Left renal cortex interstitium (tissue), 4 donors: Measurements from ENCODE around the gene BIRC2. TPM values are rescaled to one million over a fixed set of nuclear protein-coding genes. Genes with fewer than 3 reads are reported as not detected.

Experiments used
- DNase-seq, 4 donors: peaks; one replicate each; pipeline ENCODE4 v3.0.0-alpha.2; 2013; ENCODE audit warnings: low read depth in 4 of 4, low spot score in 2 of 4, missing footprints in 1 of 4
- polyA plus RNA-seq, 4 donors: library from polyadenylated mRNA; unstranded; fragments of 120-200 nt; gene quantifications; one replicate each; pipeline ENCODE4 v1.2.1, GENCODE V29; 2013; ENCODE audit not compliant: insufficient read length in 4 of 4

BIRC2 gene
- polyA plus RNA-seq, 4 donors = 67.8 to 96.4 (median 82.8) TPM

DNA sequence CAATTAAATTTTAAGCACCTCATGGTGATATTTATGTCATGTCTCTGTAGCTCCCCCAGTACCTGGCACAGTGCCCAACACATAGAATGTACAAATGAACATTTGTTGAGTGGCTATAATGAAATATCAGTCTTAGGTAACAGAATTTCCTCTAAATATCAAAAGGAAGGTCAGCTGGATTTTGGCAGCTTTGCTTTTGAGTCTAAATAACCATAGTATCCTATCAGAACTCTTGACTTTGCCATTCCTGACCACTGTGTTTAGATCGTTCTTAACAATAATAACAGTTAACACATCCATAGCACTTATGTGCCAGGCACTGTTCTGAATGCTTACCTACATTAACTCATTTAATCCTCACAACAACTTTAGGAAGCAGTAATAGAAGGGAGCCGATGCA is 79.0 kb downstream of the BIRC2 start:
- DNase-seq = no peak

DNA sequence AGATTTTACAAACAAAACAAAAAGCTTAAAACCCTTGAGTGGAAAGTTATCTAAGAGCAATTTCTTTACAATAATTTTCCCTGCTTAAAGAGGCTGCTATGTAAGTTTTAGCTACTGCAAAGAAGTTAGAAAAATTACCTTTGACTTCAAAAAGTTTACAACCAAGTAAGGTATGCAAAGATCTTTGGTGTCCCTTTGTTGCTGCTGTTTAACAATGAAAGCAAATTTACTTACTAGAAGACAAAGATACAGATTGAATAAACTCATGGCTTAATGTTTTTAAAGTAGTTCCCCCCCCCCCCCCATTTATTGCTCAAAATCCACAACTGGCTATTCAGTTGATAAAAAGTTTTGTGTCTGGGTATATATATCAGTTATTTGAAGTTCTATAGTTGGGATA is 79.6 kb downstream of the BIRC2 start:
- DNase-seq = no peak

DNA sequence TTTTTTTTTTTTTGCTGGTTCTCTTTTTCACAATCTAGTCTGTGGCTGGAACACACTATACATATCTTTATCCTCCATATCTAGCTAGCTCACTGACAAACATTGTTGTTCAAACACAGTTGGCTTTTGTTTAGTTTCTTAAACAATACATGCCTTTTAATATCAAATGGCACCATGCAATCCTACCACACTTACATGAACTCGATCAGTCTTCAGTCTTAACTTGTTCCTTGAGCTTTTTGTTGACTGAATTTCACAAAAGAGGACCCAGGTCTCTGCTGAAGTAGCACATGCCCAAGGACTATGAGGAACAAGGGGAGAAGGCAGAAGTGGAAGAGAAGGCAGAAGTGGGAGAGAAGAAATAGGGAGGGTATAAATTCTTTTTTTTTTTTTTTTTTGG is 80.1 kb downstream of the BIRC2 start:
- DNase-seq = no peak

Other genes with a start within 250 kb of the BIRC2 start
- gene YAP1, start 236.8 kb upstream of the BIRC2 start, polyA plus RNA-seq = 100 to 1,000 TPM; 171 to 199 (median 186) TPM
- gene BIRC3, start 29.7 kb upstream of the BIRC2 start, polyA plus RNA-seq = 1 to 10 TPM in 3 of 4 donors, under 1 TPM in 1; 0.78 to 1.8 (median 1.5) TPM
- gene TMEM123, start 105.6 kb downstream of the BIRC2 start, polyA plus RNA-seq = 100 to 1,000 TPM; 225 to 336 (median 283) TPM
- 10 to 100 TPM; 19.8 to 32.3 (median 24.8) TPM for gene MMP7, start 183.5 kb downstream of the BIRC2 start, polyA plus RNA-seq